Left hindlimb (tissue), 1 donor: ENCODE results near the gene FLT1.

Source experiments
- DNase-seq: peaks from one replicate; pipeline ENCODE4 v3.0.0-alpha.2; 2018

FLT1 gene

DNA sequence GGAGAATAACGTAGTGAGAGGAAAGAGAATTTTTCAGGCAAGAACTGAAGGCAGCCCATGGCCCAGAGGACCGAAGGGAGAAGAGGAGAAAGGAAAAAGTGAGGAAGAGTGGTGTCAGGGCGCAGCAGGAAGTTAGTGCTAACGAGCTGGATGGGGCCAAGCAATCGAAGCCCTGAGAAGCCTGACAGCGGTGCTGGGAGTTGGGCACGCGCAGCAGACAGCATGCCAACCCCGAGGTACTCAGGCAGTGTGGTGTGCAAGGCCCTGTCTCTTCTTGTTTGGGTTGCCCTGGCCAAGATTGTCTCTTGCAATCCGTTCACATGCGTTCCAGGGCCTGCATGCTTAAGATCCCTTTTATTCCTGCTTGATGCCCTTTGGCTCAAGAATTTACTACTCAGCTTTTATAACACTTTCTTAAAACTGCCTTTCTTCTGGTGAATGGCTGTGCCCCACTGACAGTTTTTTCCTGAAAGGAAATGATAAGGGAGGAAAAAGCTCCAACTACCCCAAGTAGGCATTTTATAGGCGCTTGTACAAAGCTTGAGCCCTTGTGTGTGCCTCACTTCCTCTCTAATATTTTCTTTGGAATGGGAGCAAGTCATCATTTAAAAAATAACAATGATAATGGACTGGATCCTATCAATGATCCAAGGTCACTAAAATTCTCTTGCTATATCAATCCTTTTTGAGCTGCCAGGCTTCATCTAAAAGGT, 115.4 kb downstream of the FLT1 start:
- DNase-seq = no peak

DNA sequence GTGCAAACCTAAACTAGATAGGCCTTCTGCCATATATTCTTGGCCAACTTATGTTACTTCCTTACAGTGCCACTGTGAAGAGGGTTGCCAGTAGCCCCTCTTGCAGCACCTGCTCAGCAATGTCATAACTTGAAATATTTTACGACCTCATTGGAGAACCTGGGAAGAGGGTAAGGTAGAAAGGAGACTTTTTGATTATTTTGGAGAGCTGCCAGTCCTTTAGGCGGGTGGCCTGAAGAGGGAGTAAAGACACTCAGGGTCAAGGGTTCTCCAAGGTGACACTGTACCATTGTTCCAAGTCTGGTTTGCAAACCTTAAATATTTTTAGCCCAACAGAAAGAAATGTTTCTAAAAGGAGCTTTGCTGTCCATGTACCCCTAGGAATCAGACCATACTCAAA, 118.3 kb downstream of the FLT1 start:
- DNase-seq = no peak

DNA sequence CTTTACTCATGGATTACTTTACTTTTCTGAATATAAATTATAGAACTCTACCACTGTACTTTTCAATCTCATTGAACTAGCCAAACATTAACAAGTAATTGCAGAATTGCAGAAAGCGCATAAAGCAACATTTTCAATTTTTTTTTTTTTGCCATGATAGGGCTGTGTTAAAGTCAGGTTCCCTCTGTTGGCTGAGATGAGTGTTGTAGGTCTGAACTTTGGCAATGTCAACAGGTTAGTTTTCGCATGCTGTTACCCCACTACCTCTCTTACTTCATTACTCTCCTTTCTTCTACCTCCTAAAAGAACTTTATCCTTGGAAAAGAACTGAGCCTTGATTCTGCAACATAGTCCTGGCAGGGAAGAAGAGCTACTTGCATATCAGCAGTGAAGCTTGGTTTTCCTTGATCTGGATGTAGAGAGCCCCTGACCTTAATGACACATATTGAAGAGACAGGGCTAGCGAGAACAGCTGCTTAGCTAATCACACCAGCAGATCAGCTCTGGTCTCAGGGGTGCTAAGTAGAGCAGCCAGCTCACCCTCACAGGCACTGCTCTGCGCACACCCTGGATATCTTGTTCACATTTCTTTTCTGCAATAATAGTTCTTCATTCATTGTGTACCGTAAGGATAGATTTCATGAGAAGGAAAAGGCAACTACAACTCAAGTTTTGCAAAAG, 119.5 kb downstream of the FLT1 start:
- no peak for DNase-seq

DNA sequence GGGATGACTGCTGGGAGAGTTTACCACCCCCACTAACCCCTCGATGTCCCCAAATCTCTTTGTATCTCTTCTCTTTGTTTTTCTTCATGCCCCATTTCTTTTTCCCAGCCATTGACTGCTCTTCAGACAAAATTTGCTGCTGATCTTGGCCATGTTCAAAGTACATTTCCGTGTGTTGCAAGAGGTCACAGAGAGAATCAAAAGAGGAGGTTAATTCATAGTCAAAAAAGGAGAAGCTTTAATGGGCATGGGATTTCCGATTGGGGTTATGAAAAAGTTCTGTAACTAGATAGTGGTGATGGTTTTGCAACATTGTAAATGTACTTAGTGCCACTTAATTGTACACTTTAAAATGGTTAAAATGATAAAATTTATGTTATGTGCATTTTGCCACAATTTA, 121.1 kb downstream of the FLT1 start:
- DNase-seq = no peak

DNA sequence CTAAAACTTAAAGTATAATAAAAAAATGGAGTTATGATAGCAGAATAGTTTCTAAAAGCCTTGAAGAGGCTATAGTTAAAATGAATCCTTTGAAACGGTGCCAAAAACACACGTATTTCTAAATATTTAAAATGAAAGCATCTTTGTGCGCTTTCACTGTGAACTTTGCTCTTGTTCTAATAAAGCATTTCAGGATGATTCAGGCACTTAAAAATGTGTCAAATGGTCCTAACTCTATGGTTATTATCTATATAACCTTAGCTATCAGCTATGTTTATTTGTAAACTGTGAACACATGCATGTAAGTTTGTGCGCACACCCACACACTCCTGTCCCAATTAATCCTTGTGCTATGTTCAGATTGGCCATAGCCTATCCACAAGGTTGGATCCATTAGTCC, 124.5 kb downstream of the FLT1 start:
- no peak for DNase-seq

DNA sequence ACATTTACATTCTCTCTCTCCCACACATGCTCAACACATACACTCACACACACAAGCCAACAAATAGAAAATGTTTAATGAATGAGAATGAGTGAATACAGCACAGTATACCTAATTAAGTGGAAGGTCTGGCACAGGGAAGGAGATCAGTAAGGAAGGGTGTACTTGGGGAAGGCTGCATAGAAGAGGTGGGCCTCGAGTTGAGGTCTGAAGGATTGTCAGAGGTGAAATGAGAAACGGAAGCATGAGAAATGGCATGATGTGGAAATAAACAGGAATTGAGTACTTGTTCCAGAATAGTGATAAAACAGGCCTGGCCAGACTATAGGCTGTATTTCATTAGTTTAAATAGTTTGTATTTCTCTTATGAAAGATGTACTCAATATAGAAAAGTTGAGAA, 136.2 kb downstream of the FLT1 start:
- no peak for DNase-seq

DNA sequence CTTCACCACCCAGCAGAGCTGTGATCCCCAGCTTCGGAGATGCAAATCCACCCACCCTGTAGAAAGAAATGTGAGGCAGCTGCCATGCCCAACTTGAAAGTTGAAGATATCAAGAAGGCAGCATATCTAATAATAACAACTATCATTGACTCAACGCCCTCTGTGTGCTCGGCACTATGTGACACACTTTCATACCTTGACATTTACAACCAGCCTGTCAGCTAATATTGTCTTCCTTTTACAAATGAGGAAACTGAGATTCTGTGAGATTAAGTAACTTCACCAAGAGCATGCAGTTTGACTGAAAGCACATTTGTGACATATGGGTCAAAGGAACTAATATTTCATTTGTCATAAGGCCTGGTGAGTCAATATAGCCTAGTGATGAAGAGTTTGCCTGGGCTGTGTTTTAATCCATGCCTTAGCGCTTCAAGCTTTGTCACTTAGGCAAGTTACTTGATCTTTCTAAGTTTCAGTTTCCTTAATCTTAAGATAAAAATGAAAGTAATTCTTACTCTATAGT, 137.0 kb downstream of the FLT1 start:
- no peak for DNase-seq

DNA sequence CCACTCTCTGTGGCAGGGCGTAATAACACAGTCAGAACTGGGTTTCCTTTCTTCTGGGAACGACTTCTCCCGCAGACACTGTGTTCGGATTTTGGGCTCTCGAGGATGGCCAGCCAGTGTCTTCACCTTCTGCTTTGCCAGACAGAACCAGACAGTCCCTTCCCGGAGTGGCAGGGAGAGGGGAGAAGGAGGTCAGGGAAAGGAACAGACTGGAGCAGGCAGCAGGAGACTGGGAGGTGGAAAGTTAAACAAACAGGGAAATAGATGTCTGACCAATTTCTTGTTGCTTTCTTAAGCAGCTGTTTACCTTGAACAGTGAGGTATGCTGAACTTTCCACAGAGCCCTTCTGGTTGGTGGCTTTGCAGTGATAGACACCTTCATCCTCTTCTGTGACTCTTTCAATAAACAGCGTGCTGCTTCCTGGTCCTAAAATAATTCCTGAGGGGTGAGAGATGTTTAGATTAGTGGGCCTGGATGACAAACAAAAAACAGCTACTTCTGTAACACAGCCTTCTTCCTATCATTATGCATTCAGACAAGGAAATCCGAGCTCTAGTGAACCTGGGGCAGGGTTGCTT, 137.6 kb downstream of the FLT1 start:
- DNase-seq = no peak

DNA sequence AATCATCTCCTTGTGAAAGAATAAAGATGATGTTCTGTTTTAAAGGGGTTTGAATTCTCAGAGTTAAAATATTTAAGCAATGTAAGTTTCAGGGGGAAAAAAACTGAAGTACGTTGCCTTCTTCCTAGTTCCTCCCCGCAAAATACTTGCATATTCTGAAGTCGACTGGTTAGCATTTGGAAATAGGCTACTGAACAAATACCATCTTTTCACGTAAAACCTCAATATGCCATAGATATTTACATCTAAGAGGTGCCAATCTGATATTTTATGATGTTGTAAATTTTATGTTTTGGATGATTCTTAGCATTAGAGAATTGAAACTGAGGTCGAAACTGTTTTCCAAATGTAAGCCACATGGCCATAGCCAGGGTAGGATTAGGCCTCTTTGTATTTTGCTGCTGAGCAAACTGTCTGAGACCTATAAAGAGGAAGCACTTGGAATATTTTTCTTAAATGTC, 138.3 kb downstream of the FLT1 start:
- no peak for DNase-seq

DNA sequence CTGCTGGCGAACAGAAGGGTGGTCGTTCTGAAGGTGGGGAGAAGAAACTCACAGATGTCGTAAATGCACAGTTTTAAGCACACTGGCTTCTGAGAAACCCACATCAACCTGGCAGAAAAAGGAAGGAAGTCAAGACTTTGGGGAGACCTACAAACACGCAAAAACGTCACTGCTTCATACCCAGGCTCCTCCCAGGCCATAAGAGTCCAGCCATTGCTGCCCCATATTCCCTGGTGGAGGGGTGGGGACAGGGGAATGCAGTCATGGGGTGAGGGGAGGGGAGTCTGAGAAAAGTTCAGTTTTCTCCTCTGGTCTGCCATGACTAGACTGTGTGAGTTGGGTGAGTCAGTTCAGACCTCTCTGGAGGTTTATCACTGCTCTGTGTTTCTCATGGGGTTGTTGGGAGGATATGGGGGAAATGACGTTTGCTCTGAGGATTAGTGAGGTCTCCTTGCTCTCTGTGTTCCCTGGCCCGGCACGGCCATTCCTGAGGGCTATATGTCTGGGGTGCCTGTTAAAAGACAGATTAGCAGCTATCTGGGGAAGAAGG, 139.0 kb downstream of the FLT1 start:
- no peak for DNase-seq

DNA sequence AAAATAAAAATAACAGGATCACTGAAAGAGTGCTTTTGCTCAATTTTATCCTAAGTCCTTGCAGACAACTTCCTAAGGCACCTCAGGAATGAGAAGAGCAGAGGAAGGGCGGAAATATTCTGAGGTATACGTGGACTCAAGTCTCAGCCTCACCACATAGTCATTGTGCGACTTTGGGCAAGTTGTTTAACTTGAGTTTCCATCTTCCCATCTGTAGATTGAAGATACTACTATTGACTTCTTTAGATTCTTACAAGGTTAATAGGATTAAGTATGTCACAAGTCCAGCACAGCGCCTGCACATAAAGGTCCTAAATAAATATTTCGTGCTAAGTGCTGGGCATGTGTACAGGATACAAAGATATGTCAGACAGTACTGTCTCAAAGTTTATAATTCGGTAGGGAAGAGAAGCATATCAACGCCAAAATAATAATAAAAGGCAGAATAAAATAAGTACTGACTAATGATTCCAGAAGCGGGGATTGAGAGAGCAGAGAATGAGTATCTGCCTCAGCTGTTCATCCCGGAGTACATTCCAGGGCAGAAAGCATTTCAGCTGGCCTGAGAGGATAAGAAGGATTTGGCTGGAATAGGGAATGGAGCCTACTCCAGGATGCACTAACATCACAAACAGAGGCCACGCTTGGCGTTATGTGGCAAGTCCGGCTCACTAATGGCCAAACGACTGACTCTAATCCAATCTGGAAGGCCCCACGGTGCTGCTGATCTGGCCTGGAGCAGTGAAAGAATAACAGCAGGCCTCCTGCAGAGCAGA, 139.7 kb downstream of the FLT1 start:
- DNase-seq = no peak

DNA sequence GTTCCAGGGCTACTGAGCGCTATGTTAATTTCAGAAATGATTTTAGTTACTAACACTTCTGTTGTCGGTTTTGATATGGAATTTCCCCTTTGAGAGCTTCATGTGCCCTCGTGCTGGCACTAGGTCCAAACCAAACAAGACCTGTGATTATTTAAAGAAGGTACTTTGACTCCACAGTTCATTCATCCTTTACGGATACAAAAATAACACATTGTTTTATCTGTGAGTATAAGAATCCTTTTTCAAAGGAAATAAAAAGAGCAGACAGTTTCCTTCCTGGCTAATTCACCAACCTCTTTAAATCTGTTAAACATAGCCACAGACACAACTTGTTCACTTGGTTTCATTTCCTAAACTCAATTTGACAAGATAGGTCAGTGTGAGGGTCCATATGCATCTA, 141.2 kb downstream of the FLT1 start:
- DNase-seq = no peak

DNA sequence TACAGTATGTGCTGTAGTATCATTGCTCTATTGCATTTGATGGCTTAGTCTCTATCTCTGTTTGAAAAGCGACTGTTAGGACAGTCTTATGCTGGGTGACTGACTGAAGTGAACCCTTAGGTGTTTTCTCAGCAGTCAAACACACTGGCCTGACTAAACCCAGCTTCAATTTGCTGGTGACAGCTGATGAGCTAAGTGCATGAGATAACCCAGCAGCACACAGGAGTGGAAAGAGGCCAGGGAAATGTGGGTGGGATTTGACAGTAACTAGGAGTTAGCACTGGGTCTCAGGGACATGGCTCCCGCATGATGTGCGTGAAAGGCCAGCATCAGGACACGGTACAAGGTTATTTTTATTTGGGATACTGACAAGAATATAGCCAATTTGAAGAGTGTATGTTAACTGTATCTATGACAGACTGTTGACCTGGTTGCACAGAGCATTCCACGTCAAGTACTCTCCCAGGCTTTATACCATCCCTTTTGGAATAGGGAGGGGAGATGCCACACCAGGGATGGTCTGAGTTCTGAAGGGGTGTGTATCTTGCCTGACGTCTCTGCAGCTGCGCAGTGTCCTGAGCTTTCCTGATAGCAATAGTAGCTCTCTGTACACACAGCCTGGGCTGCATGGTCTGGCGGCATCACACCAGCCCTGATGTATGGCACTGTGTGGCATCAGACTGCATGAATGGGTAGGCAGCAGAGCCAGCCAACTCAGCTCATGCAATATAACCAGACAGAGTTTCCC, 144.8 kb downstream of the FLT1 start:
- DNase-seq = no peak

DNA sequence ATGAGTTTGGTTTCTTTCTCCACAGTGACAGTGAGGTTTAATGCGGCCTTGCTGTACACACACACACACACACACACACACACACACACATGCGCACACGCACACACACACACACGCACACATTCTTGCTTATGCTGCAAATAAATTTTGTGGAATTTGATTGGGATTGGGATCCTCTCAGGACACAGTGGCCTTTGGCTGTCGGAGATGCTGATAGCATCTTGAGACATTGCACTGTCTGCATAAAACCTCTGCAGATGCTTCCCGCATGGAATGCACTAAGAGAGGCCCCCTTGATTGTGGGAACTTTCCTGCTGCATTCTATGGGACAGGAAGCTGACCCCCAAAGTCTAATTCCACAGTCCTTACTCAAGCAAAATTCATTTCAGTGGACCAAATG, 145.6 kb downstream of the FLT1 start:
- no peak for DNase-seq

DNA sequence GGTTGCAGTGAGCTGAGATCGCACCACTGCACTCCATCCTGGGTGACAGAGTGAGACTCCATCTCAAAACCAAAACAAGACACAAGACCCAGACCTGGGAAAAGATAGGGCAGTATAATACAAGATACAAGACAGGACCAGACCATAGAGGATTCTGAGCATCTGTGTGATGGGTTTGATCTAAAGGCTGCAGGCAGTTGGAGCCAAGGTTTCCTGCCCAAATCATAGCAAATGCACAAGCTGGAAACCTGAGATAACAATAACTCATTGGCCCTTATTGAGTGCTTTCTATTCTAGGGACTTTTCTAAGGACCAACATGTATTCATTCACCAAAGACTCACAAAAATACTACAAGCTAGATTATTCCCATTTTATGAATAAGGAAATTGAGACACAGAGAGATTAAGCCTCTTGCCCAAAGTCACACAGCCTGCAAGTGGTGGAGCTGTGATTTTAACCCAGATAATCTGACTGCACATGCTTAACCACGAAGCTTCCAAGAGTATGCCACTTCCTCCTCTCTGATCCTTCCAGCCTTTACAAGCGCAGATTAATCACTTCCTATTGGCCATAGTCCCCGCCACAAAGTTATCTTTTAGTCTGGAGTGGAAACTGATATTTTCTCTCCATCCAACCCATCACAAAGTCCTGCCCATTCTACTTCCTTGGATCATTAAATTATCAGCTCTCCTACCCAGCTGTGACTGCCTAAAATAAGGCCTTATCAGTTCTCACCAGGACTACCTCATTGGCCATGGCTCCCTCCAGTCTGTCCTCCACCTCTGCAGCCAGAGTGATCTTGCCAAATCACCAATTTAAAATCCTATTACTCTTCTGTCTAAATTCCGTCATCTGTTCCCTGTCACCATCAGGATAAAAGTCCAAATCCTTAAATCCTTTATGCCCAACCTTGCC, 147.2 kb downstream of the FLT1 start:
- DNase-seq = no peak

DNA sequence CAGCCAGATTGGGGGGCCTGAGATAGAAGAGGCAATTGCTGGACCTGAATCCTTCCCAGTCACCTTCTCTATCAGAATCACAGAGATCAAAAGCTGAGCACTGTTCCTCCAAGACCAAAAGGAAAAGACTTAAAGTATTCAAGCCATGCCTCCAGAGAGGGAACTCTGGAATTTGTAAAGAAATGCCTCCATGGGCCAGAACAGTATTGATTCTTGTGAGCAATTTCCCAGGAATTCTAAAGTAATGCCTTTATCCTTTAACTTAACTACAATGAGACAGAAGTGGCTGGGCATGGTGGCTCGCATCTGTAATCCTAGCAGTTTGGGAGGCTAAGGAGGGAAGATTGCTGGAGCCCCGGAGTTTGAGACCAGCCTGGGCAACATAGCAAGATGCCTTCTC, 148.8 kb downstream of the FLT1 start:
- DNase-seq = no peak

DNA sequence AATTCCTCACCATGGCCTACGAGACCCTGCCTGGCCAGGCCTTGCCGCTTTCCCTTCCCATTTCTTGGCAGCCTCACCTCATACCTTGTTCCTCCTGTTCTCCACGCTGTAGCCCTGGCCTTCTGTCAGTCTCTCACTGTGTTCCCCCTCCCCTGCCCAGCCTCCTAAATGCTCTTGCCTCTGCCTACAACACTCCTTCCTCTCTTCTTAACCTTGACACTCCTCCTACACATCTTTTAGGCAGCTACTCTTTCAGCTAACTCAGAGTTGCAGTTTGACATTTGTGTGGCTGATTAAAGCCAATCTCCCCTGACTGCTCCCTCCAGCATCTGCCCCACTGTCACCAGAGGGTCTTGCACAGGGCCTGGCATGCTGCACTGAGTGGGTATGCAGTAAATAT, 150.8 kb downstream of the FLT1 start:
- DNase-seq = no peak

DNA sequence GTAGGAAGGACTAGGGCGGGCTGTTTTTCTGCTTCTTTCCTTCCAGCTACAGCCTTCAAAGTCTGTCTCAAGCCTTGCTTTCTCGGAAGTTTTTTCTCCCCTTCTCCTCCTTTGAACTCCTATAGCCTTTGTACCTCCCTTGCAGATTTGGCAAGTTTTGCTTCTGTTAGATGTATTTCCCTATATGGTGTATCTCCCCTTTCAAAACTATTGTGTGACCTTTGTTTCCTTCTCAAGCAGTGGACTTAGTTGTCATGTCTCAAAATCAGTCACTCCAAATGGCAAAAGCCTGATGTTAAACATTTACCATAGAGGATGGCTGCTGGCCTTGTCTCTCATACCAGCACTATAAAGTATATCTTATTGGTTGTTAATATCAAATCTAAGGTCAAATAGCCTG, 152.7 kb downstream of the FLT1 start:
- no peak for DNase-seq

DNA sequence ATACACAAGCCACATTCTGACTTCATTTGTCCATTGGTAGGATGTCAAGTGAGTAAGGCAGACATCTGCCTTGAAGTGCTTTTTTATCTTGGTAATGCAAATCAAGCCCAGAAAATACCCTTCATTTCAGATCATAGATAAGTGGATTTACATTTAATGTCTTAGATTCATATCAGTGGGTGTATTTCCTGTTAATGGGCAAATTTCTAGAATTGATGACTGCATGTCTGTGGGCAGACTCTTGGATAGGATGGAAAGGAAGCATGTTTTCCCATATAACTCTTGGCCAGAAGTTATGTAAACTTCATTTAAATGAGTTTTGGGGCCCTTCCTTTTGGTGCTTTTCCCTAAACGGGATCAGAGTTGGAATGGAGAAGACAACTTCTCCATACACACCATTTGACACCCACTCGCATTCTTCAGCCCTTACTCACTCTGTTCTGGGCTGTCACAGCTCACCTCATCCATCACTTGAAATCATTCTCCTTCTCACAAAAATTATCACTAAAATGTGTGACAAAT, 154.6 kb downstream of the FLT1 start:
- no peak for DNase-seq

DNA sequence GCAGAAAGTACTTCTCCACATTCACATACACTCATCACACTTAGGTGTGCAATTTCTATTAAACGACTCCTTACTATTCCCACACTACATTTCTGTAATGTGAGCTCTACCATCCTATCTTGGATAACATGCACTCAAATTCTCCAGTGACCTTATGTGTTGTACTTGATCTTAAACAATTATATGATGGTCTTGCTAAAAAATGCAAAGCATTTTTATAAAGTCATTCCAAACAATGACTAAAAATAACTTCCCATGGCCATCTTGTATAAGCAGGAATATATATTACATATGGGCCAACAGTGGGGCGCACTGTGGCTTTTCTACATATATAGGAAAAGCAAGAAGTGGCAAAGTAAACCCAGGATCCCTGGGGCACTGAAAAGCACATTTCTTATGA, 155.5 kb downstream of the FLT1 start:
- DNase-seq = no peak

DNA sequence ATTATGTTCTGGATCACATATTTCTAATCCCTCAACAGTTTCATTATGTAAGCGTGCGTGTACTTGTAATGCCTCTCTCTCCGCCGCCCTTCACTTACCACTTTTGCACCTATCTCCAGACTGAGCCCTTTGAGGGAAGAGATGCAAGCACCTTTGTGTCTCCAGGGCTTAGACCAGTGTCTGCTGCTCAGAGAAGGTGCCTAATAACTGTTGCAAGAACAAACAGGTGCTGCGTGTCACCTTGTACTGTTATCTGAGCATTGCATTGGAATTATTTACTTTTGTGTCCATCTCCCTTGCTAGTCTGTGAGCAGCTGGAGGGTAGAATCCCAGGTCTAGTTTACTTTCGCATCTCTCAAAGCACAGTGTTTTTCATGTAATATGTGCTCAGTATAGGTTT, 156.2 kb downstream of the FLT1 start:
- no peak for DNase-seq
